ENCODE measurements around the gene GPR151.

GPR151 gene

DNA sequence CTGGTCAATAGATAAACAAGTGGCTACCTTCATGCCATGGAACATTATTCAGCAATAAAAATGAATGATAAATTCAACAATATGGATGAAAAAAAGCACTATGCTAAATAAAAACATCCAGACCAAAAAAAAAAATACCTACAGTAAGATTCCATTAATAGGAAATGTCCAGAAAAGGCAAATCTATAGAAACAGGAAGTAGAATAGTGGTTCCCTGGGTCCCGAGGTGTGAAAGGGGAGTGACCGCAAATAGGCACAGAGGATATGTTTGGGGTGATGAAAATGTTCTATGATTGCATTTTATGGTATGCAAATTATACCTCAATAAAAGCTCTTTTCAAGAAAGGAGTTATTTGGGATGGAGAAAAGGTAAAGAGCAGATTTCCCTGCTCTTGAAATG lies 3.6 kb upstream of the GPR151 start:
- DNase-seq, result no peak

DNA sequence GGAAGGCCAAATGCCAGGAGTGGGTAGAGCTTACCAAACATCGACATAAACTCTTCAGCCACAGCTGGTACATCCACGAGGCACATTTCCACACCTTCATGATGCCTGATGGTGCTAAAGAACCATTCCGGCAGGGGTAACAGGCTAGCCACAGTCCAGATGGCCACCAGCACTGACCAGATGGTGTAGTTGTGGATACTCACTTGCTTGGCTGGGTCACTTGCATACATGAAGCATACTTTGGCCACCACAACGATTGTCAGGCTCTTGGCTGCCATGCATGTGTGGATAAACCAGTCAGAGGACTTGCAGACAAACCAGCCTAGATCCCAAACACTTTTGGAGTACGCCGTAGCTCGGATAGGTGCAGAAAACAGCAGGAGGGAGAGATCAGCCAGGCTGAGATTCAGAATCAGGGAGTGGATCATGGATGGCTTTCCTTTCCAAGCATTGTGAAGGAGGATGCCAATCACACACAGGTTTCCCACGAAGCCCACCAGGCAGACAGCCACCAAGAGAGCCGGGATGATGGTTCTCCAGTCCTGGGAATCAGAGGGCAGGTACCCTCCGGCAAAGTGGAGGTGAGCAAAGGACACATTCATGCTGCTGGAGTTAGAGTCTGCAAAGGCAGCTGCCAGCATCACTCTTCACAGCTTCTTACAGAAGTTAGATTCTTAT lies 378 bp downstream of the GPR151 start:
- no peak for DNase-seq

- no peak for DNase-seq
Observed at GRCh38 chr5:146514575-146514974, 1.4 kb downstream of the GPR151 start.

- no peak for DNase-seq
Observed at GRCh38 chr5:146513462-146513861, 2.5 kb downstream of the GPR151 start.

DNA sequence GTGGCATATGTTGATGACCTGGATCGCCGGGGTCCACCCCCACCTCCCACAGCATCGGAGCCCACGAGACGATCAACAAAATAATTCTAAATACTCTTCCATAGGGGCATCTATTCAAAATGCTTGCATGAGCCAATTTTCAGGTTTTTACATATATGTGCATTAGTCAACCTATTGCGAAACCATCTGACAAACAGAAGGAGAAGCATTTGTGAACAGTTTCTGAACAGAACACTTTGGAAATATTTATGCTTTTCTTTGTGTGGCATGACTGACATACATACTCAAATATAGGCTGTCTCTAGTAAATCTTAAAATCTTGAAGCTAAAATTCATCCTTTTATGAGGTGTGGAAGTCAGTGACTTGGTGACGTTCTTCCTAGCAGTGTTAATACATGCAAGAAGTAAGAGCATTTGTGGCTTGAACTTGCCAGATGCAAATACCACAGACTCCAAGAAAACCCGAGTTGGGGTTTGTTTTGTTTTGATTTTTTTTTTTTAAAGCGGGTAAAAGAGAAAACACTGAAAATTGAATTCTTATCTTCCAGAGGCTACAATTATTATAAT lies 5.3 kb downstream of the GPR151 start:
- DNase-seq, result no peak

DNA sequence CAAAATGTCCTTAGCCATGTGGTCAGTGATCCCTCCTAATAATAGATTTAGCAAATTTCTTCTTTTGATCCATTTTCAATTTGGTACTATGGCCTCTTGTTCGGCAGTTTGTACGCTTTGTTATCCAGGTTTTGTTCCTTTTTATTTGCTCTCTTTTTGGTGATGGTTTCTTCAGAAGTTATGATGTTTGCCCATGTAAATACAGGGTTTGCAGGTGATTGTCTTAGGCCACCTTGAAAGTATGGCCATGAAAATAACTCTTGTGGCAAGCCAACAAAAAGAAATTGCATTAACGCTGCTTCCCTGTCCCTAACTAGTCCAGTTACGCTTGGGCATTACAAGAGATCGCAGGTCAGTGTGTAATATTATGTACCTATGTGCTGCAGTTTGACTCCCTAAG lies 8.6 kb downstream of the GPR151 start:
- DNase-seq, result no peak

DNA sequence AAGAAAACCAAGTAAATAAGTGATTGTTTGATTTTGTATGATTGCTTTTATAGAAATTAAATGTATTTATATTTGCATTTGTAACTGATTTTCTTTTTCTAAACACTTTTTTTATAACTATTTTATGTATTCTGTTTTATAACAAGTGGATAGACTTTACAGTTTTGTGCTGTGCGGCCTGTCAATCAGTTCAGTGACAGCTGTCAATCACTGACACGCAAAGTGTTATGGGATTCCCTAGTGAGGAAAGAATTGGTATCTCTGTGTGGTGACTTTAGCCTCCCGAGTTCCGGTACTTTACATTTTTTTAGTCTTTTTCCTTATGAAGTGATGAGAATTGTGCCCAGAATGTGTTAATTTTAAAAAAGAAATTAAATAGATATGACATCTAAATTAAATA lies 16.3 kb downstream of the GPR151 start:
- DNase-seq, result no peak

DNA sequence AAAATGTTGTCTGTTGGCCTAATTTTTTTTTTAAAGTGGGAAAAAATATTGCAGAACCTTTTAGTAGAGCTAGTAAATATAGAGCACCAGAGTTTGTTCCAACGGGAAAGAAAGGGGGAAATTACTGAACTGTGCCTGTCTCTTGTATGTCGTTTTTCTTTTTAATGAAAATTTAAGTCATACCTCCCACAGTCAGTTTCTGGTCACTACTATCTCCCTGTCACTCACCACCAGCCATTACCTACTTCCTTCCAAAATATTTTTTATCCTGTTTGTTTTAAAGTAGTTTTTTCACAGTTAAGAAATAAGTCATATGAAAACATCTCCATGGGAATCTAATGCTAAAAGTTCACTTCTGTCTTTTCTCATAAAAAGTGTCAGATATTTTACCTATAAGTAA lies 21.3 kb downstream of the GPR151 start:
- no peak for DNase-seq

- no peak for DNase-seq
Observed at GRCh38 chr5:146490089-146490843, 25.7 kb downstream of the GPR151 start.

- no peak for DNase-seq
Observed at GRCh38 chr5:146484714-146485391, 31.1 kb downstream of the GPR151 start.

GRCh38 chr5:146482775-146483174 lies 33.2 kb downstream of the GPR151 start:
- DNase-seq, result no peak

DNA sequence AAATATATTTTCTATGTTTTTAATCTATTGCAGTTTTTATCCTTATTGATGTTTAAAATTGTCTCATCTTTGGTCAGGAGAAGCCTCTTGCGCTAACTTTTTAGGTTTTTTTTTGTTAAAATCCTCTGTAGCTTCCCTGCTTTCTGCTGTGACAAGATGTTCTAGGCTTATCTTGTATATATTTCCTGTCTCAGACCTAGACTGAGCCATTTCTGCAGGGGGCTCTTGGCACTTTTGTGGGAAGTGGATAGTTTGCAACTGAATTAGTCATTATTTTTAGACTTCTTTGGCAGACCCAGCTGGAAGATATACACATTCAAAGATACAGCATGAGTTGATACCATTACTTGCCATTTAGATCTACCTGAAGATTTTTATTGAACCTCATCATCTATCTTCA lies 40.1 kb downstream of the GPR151 start:
- no peak for DNase-seq

- DNase-seq, result no peak
Observed at GRCh38 chr5:146475190-146475780, 40.7 kb downstream of the GPR151 start.

DNA sequence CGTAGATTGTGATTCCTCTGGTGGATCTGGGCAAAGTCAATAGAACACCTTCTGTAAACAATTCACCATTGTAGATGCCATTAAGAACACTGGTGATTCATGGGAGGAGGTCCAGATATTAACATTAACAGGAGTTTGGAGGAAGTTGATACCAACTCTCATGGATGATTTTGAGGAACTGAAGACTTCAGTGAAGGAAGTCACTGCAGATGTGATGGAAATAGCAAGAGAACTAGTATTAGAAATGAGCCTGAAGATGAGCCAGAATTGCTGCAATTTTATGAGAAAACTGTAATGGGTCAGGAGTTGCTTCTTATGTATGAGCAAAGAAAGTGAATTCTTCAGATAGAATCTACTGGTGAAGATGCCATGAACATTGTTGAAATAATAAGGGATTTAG lies 41.9 kb downstream of the GPR151 start:
- DNase-seq, result no peak

DNA sequence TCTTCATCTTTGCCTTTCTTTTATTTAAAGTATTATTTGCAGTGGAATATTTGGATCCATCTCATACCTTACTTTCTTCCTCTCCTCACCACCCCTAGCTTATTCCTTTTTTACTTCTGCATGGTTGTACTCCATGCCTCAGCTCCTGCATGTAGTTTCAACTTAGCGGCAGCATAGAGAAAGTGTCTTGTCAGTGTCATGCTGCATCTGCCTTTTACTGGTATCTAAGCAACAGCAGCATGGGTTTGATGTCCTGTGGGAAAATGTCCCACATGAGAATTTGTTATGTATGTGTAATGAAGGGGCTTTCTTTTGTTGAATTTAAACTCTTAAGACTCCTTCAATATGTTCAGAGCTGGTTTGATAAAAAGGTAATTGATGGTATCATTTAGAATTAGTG lies 48.2 kb downstream of the GPR151 start:
- DNase-seq, result no peak

- no peak for DNase-seq
Observed at GRCh38 chr5:146466521-146467349, 49.3 kb downstream of the GPR151 start.

- no peak for DNase-seq
Observed at GRCh38 chr5:146463446-146463845, 52.5 kb downstream of the GPR151 start.
